GM19452 (cell line): ENCODE data around the gene CPOX.
A peak's percentile ranks its signal among the peaks of the same experiment; 100 is the strongest.

Experiments
- ATAC-seq: cut with Tn5 transposase; IDR thresholded peaks from one replicate; pipeline ENCODE4 v1.9.1; 2021; ENCODE audit not compliant: unreplicated experiment

Gene CPOX

DNA sequence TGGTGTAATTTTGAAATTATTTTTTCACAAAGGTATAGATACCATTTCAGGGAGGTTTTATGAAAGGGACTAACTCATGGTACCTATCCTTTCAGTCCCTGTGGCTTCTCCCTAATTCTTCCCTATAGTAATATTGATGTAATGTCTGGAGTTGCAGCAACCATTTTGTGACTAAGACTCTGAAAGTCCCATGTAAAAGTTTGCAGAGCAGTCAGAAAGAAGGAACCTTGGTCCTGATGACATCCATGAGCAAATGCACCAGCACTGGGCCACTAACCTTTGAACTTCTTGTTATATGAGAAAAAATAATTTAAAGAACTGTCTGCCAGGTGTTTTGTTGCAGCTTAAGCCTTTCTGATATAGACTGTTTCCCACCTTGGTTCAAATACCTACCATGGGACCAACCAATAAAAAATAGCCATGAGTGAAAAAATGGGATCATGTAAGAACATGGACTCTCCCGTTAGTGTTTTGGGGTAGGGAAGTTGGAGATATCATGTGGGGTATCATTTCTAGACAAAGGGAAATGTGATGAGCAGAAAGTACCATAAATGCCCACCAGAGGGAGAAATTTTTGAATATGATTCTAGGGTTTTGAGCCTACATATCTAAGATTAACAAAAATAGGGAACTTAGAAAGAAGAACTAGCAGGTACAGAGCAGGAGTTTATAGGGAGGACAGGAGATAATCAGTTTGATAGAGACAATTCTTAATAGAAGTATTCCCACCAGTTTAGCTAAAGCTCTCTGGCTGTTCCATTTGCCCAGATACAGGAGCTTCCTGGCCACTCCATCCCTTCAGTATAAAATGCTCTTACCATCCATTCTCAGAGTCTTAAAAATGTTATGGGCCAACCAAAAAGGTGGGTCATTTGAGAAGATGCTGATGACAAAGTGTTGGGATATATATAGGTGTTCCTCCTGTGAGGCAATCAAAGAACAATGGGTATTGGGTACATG lies 3.4 kb upstream of the CPOX start:
- no peak for ATAC-seq

DNA sequence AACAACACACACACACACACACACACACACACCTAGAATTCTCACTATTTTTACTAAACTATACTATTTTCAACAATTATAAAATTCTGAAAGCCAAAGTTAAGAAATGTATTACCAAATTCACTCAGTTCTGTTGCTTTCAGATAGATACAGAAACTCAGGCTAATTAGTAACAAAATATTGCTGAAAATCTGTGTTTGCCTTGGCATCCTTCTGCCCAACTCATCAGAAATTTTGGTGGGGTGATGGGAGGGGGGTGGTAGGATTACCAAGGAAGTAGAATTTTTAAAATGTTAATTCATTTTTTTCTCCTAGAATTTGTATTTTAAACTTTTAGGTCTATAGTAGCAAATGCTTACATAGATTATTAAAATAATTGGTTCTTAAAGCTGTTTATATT lies 2.7 kb upstream of the CPOX start:
- ATAC-seq = no peak

DNA sequence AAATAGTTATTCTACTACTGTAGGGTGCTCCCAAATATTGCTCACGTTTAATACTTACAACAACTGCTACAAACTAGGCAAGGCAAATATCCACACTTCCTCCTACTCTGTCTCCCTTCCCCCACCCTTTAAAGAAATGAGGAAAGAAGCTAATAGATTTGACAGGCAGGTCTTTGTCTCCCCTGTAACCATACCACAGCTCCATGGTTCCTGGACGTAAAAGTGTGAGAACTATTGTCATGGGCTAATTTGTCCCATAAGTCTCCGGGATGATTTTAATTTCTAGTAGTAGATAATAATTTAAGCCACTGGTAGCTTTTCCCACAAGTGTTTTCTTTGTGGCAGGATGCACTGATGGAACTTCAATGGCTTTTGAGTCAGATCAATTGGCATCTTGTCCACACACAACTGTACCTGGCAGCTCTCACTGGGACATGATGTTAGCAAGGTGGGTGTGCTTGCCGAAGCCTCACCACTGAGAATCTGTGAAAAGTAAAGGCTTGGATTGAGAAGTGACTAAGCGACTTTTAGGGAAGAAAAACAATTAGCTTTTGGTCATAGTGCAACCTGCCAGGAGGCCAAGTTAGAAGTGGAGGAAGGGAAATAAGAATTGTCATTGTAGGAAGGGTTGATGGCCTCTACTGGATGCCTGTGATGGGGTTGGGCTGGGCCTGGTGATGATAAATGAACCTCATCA lies 1.4 kb upstream of the CPOX start:
- no peak for ATAC-seq

DNA sequence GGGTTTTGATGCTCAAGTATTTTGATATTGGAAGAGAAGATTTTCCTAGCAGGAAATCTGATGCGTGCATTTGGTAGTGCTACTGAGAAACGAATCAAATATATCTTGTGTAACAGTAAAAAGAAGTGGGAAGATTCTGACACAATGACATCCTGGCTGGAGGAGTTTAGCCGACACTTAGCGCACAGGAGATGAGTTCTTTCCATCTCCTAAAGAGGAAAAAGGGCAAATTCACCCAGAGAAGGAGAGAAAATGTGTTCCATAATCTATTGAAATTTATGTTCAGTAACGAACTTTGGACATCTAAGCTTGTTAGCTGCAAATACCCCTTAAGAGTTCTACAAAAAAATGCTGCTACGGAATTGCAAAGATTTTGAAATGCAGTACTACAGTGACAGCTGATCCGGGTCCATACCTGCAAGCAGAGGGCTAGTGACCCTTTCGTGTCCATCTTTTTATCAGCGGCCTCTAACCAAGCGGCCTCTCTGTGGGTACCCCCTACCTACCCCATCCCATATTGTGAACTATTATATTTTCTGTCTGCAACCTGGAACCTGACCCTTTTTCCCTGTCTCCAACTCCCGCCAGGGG lies 971 bp downstream of the CPOX start:
- no peak for ATAC-seq

DNA sequence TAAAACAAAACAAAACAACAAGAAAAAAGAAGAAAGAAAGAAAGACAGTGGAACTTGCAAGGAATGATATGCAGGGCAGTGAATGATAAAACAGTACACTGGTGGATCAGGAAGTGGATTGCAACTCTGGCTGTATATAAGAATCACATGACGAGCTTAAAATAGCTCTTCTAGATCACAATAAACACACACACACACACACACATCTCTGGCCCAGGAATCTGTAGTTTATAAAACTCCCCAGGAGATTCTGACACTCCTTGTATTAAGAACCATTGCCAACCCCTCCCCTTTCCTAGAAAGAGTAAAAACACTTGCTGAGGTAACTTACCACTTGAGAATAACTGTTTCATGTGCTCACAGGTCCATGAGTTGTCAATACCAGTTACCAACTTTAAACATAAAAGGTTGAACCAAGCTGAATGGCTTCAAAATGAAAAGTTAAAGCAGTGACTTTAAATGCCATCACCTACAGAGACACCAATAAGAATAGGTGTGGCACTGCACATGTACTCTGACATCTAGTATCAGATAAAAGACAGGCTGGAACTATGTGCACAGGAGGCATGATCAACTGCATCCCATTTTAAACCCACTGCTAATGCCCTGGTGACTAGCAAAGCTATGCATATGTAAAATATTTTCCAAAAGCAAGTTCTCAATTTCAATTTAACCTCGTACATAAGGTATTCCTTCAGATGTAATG lies 3.9 kb downstream of the CPOX start:
- ATAC-seq = no peak

DNA sequence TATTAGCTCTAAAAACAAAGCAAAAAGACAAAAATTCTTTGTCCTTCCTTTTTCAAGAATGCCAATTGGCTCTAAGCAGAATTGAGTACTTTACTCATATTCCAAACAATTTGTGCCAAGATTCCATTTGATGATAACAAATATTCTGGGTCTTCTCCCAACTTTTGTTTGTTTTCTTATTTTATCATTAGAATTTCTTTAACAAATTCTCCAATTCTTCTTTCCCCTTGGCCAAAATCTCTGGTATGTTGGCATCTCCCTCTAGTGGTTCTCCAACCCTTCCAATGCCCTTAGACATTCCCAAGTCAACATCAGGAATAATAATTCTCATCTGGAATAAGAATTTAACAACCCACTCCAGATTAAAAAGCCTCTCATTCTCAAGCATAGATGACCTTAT lies 5.3 kb downstream of the CPOX start:
- ATAC-seq = no peak

DNA sequence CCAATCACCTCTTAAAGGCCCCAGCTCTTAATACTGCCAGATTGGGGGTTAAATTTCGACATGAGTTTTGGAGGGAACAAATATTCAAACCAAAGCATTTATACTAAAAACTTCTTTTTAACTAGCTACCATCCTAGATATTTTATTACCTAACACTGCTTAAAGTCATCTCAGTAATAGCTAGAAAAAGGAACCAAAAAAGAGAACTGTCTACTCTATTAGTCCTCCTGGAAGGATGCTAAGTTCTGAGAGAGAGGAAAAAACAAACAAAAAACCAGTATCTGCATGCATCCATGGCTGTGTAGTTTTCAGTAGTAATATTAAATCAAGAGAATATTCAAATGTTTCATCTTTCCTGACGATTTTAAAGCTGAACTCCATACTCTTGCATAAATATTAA lies 5.8 kb downstream of the CPOX start:
- ATAC-seq = no peak

DNA sequence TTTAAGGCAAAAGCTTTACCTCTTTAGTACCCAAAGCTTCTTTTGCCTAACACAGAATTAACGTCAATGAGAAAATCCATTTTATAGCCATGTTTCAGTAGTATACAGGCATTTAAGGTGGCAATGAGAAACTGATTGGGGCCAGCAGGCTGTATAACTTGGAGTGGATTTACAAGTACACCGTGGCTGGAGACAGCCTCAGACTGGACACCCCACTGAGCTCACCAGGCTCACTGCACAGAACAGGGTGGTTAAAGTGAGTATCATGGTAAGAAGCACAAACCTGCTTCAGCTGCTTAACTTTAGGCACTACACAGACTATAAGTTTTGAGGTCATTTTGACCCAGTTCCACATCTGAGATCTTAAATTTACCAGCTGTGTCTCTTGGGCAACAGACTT lies 8.9 kb downstream of the CPOX start:
- ATAC-seq = no peak

DNA sequence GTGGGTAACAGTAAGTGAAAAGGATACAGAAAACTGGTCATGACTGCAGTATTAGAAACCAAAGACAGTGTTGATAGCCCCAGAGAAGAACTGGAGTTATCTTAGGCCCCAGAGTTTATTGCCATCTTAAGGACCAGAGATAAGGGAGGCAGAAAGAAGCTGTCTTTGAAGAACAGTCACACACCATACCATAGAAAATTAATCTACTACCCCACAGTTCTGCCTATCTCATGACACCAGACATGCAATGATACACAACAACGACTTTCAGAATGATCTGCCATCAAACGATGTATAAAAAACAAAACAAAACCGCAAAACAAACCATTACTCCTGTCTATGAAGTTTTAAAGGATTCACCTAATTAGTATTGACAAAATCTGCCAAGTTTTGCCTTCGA lies 9.6 kb downstream of the CPOX start:
- ATAC-seq = no peak

DNA sequence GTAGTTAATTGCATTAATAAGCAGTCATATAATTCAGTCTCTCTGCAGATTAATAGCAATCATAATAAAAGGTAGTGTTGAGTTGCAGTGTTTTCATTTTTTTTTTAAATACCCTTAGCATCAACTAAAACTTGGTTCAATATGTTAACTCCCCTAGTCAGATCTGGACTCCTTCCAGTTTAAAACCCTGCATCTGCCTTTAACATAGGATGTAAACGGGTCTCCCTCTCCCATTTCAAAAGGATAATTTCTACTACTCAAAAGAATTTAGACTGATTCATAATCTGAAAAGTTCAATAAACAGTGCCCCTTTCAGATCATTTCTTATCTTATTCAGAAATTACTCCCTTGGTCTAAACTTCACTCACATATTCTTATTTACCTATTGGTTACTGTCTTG lies 11.4 kb downstream of the CPOX start:
- no peak for ATAC-seq

DNA sequence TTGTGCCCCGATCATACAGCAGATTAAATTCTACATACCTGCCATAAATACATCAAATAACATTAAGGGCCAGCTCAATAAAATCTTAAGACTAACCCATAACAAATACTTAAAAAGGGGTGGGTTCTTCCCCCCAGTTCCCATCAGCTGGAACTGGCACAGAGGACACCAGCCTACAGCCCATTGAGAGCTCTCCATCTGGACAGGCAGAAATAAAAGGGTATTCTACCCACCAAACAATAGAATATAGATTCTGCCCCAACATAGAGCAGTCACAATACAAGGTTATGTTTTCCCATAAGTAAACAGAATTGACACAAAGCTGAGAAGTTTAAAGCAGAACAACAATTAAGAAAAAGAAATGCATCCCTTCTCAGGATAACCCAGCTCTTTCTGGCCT lies 11.9 kb downstream of the CPOX start:
- ATAC-seq = no peak

DNA sequence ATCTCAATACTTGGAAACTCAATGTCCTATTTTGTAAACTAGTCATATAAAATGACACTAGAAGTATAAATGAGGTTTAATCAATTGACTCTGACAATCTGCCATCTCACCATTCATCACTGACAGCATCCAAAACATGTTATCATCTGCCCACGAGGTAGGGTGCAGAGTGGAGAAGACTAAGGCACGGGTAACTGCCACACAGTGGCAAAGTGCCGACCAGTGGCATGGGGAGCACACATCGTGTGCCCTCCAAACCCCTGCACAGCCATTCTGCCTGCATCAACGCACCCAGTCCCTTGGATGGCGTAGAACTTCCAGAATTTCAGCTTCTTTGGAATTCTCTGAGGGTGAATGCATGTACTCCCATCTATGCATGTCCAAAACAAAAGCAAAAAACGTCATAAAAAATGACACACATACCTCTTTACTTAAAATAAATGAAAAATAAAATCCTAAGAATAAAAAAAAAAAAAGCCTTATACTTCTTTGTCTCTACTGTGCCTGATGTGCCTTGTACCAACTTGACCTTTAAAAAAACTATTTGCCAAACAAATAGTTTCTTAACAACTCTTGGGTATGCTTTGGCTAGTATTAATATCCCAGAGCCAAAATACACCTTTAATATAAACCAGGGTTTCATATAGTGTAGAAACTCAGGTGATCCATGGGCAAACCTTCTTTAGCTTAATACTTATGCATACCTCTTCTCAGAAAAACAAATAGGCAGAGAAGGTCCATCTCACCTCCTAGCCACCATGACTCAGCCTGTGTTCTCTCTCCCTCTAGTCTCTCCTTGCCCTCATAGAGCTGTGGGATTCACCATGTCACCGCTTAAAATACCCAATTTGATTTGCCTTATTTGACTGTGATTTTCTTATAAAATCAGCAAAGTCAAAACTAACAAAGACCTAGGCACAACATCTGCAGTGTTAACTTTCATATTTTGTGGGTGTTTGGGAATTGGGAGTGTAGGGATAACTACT lies 12.7 kb downstream of the CPOX start:
- no peak for ATAC-seq

DNA sequence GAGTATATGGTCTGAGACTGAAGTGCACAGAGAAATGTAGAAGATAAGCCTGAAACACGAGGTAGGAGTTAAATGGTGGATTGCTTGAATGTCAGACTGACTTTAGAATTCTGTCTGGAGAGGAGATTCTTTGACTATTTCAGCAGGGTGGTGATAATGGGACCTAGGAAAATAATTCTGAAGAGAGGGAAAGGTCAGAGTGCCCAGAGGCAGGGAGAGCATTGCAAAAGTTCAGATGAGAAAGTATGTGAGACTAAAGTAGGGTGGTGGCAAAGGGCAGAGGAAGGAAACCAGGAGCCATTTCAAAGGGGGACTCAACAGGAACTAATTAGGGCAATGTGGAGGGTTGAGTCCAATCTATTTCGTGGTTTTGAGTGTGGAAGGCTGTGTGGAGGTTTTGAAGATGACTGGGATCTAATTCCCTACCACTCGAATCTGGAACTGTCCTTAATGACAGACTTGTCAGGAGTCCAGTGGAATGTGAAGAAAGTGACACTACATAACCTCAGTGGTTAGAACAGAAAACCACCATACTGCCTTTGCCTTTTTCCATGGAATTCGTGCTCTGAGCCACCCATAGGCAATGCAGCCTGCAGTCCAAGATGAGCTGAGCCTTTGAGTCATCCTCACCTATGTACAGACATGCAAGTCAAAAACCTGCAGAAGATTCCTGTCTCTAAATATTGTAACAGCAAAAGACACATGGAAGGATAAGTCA lies 16.1 kb downstream of the CPOX start:
- no peak for ATAC-seq

DNA sequence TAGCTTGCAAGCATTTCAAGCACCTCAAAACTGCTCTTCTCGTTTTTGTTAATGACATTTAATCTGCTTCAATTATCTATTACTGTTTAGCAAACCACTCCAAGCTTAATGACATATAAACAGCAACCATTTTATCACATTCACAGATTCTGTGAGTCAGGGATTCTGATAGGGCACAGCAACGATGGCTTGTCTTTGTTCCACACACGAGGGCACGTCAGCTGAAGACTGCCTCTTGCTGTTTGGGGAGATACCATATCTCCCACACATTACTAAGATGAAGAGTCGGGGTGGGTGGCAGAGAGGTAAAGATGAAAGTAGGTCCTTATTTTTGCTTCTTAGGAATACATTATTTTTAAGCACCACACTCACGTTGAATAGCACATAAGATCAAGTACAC lies 19.3 kb downstream of the CPOX start:
- ATAC-seq = no peak

DNA sequence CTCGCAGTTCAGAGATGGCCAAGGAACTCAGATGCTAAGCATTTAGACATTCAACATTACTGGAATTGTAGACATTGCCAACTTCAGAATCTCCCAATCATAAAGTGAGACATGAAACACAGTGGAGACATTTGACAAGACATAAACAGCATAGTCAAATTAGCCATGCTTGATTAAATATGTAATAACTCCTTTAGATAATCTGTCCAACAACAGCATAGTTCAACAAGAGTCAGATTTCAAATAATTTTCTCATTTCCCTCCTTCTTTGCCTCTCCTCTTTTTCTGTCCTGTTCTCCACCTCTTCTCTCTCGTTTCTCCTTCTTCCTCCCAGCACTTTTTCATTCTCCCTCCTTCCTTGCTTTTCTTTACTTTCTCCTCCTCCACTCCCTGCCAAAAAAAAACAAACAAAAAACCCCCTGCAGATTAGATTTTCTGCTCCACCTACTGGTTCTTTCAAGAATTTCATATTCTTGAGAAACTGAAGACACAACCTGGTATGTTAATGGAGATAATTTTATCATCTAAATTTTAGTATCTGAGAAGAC lies 20.2 kb downstream of the CPOX start:
- ATAC-seq = peak; percentile 65

DNA sequence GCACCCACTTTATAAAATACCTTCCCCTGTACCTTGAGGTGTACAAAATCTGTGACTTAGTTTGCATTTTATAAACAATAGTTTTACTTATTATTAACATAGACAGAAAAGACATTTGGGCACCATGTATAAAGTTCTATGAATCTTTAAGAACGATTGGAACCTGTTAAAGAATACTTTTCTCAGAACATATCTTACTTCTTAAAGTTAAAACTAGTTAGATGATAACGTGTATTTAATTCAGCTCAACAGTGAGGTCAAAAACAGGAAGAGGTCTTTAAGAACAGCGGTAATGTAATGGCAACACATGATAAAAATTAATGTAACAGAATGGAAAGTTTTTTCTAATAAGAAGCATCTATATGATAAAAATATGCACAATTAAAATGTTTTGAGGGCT lies 25.0 kb downstream of the CPOX start:
- ATAC-seq = no peak

DNA sequence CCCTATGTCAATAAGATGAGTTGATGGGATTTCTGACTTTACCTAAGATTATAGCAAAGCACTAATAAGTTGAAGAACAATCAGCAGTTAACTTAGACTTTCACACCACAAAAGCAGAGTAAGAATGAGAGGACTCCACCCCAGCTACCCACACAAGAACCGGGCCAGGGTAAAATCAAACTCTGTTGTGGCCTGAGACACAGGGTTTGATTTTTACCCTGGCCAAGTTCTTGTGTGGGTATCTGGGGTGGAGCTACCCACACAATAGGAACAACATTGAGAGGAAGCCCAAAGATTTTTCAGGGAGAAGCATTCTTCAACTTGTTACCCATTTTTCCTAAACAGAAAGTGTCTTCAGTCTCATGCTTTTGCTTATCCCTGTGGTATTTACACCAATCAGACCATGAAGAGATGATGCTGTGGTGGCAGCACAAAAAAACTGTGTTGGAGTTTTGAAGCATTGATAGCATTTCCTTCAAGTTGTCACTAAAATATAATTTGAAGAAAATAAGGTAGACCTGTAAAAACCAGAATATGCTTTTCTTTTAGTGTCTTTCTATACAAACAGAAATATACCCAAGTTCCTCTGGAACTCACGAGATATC lies 25.6 kb downstream of the CPOX start:
- ATAC-seq = peak; percentile 32

DNA sequence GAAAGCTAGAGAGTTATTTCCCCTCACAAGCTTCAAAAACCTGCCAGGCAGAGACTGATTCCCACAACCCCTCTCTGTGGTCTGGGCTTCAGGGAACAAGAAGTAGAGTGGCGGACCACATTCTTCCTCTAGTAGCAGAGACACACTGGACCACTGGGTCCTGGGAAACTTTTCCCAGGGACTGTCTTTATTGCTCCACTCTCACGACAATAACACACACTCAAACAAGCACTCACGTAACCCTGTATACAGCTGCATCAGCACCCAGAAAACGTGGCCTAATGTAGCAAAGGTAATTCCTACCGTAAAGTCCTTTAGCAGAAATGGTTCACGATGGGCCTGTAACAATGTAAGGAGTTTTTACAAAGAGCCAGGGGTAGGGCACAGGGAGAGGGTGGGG lies 27.6 kb downstream of the CPOX start:
- ATAC-seq = no peak

DNA sequence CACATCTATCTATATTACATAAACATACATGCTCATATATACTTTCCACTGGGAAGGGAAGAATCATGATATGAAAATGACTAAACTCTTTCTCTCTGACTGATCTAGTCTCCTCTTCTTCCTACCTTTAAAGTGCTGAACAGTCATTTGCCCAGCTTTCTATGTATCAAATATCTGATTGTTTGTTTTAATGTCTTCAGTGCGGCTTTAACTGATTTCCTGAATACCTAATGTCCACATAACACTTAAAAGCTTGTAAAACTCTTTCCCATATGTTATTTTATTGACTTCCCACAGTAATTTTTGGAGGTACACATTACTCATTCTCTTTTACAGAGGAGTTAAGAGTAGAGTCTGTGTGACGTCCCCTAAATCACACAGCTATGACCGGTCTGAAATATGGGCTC lies 28.2 kb downstream of the CPOX start:
- ATAC-seq = no peak
